K562 (cell line): ENCODE results near the gene TIMM17A. TPM values are rescaled to one million over a fixed set of nuclear protein-coding genes. Genes with fewer than 3 reads are reported as not detected.

Experiments used
- CBX8 ChIP-seq: fragments of 200-600 bp; sonication (generic); IDR thresholded peaks from 2 replicates; pipeline ENCODE4 v1.6.1; 2012; ENCODE audit warnings: borderline replicate concordance, mixed run types, low read depth, mild to moderate bottlenecking, moderate library complexity, mixed read lengths, low read length, control low read depth, inconsistent platforms; ENCODE audit not compliant: poor library complexity, severe bottlenecking; ENCODE audit errors: extremely low read depth
- DIDO1 ChIP-seq: fragments of 450-650 bp; IDR thresholded peaks from 2 replicates; pipeline ENCODE4 v1.6.1; 2016; ENCODE audit warnings: low read depth, missing biosample characterization, missing genetic modification characterization
- ETS2 ChIP-seq: IDR thresholded peaks from 2 replicates; pipeline ENCODE4 v1.6.1; 2016; ENCODE audit warnings: borderline replicate concordance, missing genetic modification characterization, mild to moderate bottlenecking, moderate library complexity, missing compliant biosample characterization; ENCODE audit not compliant: poor library complexity, severe bottlenecking
- GATAD2A ChIP-seq: fragments of 450-650 bp; IDR thresholded peaks from 2 replicates; pipeline ENCODE4 v1.6.1; 2017
- HOXB6 ChIP-seq: fragments of 250-450 bp; sonication (Bioruptor Pico); IDR thresholded peaks from 2 replicates; pipeline ENCODE4 v1.5.1; 2022; ENCODE audit warnings: mild to moderate bottlenecking, borderline replicate concordance
- KAT2B ChIP-seq: IDR thresholded peaks from one replicate; pipeline ENCODE4 v1.6.1; 2012; ENCODE audit warnings: low read depth, mild to moderate bottlenecking, control low read depth, inconsistent platforms, low read length, moderate library complexity
- LEF1 ChIP-seq: fragments of 450-650 bp; IDR thresholded peaks from 2 replicates; pipeline ENCODE4 v1.6.1; 2016; ENCODE audit warnings: mild to moderate bottlenecking
- MCM3 ChIP-seq: fragments of 450-650 bp; IDR thresholded peaks from 2 replicates; pipeline ENCODE4 v1.6.1; 2016
- MCM5 ChIP-seq: fragments of 450-650 bp; IDR thresholded peaks from 2 replicates; pipeline ENCODE4 v1.6.1; 2016; ENCODE audit warnings: low read depth
- MIER1 ChIP-seq: fragments of 450-650 bp; IDR thresholded peaks from 2 replicates; pipeline ENCODE4 v1.6.1; 2016; ENCODE audit warnings: antibody characterized with exemption, mild to moderate bottlenecking, low read depth
- NFIC ChIP-seq: fragments of 450-650 bp; IDR thresholded peaks from 2 replicates; pipeline ENCODE4 v1.6.1; 2017; ENCODE audit warnings: mild to moderate bottlenecking, inconsistent platforms
- NR1H2 ChIP-seq: sonication (generic); formaldehyde crosslinking; IDR thresholded peaks from 2 replicates; pipeline ENCODE4 v1.4.0; 2020; ENCODE audit warnings: mild to moderate bottlenecking, missing genetic modification reagents
- POLR2AphosphoS2 ChIP-seq: IDR thresholded peaks from 2 replicates; pipeline ENCODE4 v1.6.1; 2012; ENCODE audit warnings: low read length, improper control_type of control experiment
- SAP30 ChIP-seq: fragments of 200-600 bp; sonication (generic); IDR thresholded peaks from 2 replicates; pipeline ENCODE4 v1.6.1; 2012; ENCODE audit warnings: borderline replicate concordance, low read depth, mild to moderate bottlenecking, moderate library complexity, low read length, control low read depth, inconsistent platforms; ENCODE audit not compliant: insufficient read depth, poor library complexity, severe bottlenecking
- SLC30A9 ChIP-seq: fragments of 250-450 bp; sonication (Bioruptor Pico); IDR thresholded peaks from 2 replicates; pipeline ENCODE4 v1.8.0; 2022; ENCODE audit warnings: mild to moderate bottlenecking, moderate library complexity
- SMC3 ChIP-seq: conservative IDR thresholded peaks from 2 replicates; pipeline ENCODE4 v1.6.1; 2011; ENCODE audit warnings: low read depth, low read length, improper control_type of control experiment; ENCODE audit not compliant: insufficient read depth
- SREBF2 ChIP-seq: sonication (generic); formaldehyde crosslinking; IDR thresholded peaks from 2 replicates; pipeline ENCODE4 v1.4.0; 2020; ENCODE audit warnings: mild to moderate bottlenecking, missing genetic modification reagents
- SRSF7 ChIP-seq: fragments of 200-400 bp; formaldehyde crosslinking; optimal IDR thresholded peaks from 2 replicates; pipeline ENCODE3; 2017; ENCODE audit warnings: mild to moderate bottlenecking, low read depth, low read length
- TAF1 ChIP-seq: IDR thresholded peaks from 2 replicates; pipeline ENCODE4 v1.6.1; 2011; ENCODE audit warnings: mild to moderate bottlenecking, low read length, moderate library complexity; ENCODE audit not compliant: insufficient read depth, control insufficient read depth, severe bottlenecking; ENCODE audit errors: extremely low read depth
- TAL1 ChIP-seq: fragments of 450-650 bp; IDR thresholded peaks from 2 replicates; pipeline ENCODE4 v1.6.1; 2016; ENCODE audit warnings: mild to moderate bottlenecking
- TSC22D4 ChIP-seq: fragments of 450-650 bp; IDR thresholded peaks from 2 replicates; pipeline ENCODE4 v1.6.1; 2016; ENCODE audit warnings: missing genetic modification characterization, missing biosample characterization, control low read depth
- ZBTB1 ChIP-seq: sonication (generic); formaldehyde crosslinking; IDR thresholded peaks from 2 replicates; pipeline ENCODE4 v1.8.1; 2023; ENCODE audit warnings: missing genetic modification reagents, low read depth, mild to moderate bottlenecking, borderline replicate concordance
- ZFP36 ChIP-seq: fragments of 150-350 bp; IDR thresholded peaks from 2 replicates; pipeline ENCODE4 v1.6.1; 2018; ENCODE audit warnings: low read length, low read depth; ENCODE audit not compliant: partially characterized antibody
- ZKSCAN8 ChIP-seq: fragments of 200-800 bp; sonication (Bioruptor generic); IDR thresholded peaks from 2 replicates; pipeline ENCODE4 v1.6.1; 2016; ENCODE audit warnings: missing genetic modification characterization, missing compliant biosample characterization
- ZNF121 ChIP-seq: sonication (generic); formaldehyde crosslinking; conservative IDR thresholded peaks from 2 replicates; pipeline ENCODE4 v1.8.0; 2022; ENCODE audit warnings: missing genetic modification reagents
- ZNF408 ChIP-seq: fragments of 250-450 bp; sonication (Bioruptor Pico); IDR thresholded peaks from 2 replicates; pipeline ENCODE4 v1.4.0; 2020; ENCODE audit warnings: low read depth, mild to moderate bottlenecking, moderate library complexity
- ZNF436 ChIP-seq: fragments of 250-450, 450-650 bp; sonication (Bioruptor Pico); formaldehyde crosslinking; IDR thresholded peaks from 2 replicates; pipeline ENCODE4 v1.7.0; 2020; ENCODE audit warnings: mild to moderate bottlenecking
- polyA plus RNA-seq, 8 experiments: library from polyadenylated mRNA; depleted of rRNA in 4 of 8; stranded (reverse) in 5 of 8; unstranded in 3 of 8; fragments of >200 nt; fragmentation: Nextera tagmentation in 2 of 8; fragmentation: Illumina TruSeq in 1 of 8; extraction: Ambion mirVana in 2 of 8; extraction: Trizol in 1 of 8; gene quantifications; 2 replicates each; pipeline versions ENCODE4 v1.2.1 to v1.2.3, GENCODE V29; 2011 to 2014; ENCODE audit warnings: inconsistent platforms in 1 of 8, missing spikeins in 1 of 8
- total RNA-seq, 7 experiments: library from RNA; depleted of rRNA in 6 of 7; stranded (reverse); fragments of >200 nt in 6 of 7; fragmentation: Illumina TruSeq in 2 of 7; extraction: Trizol in 2 of 7; gene quantifications; 2 replicates each; pipeline versions ENCODE4 v1.2.1 to v1.2.3, GENCODE V29; 2011 to 2021; ENCODE audit warnings: low replicate concordance in 1 of 7
- TF ChIP-seq, protein P1 (sequence below): fragments of 250-450 bp; sonication (Bioruptor Pico); IDR thresholded peaks from 2 replicates; pipeline ENCODE4 v1.4.0; 2020; ENCODE audit warnings: mild to moderate bottlenecking

Gene TIMM17A
- total and polyA plus RNA-seq, 9 of the 15 experiments (the other 6 are each of a cell fraction or from before 2014, with no cell fraction given), result 116 to 744 (median 180) TPM

DNA sequence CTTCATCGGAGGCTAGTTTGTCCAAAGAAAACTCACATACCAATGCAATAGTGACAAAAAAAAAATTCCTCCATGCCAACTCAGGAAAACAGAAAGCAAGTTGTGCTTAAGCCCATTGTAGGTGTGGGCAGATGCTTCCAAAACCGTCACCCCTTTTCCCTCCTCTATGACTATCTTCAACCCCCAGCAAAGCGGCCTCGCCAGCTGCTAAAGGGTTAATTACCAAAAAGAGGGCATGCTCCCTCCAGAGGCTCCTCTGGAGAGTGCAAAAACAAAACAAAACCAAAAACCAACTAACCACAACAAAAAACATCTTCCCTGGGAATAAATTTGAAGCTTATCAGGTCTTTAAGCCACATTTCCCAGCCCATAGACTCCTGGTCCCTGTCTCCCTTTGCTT is 10.1 kb upstream of the TIMM17A start (continued):
- TF ChIP-seq DIDO1 (no peak), SLC30A9 (CRISPR knock-in tag) (no peak), HOXB6 (no peak), ZNF121 (CRISPR knock-in tag) (no peak), SRSF7 (no peak), SMC3 (peak; percentile 26; the same call in 1 of the 2 replicates), CBX8 (no peak), ETS2 (tag) (no peak), ZNF408 (CRISPR knock-in tag) (no peak), MIER1 (no peak), MCM3 (no peak), ZNF436 (CRISPR knock-in tag) (no peak), NR1H2 (CRISPR knock-in tag) (no peak), LEF1 (no peak), TAF1 (no peak), GATAD2A (peak; percentile 65; the same call in 1 of the 2 replicates), ZBTB1 (CRISPR knock-in tag) (no peak), TSC22D4 (tag) (no peak), POLR2AphosphoS2 (no peak), SAP30 (no peak), ZFP36 (no peak), SREBF2 (no peak), ZKSCAN8 (CRISPR knock-in tag) (no peak), TAL1 (no peak), MCM5 (no peak), NFIC (peak; percentile 23; the same call in 1 of the 2 replicates), KAT2B (no peak)
- TF ChIP-seq, protein P1, sequence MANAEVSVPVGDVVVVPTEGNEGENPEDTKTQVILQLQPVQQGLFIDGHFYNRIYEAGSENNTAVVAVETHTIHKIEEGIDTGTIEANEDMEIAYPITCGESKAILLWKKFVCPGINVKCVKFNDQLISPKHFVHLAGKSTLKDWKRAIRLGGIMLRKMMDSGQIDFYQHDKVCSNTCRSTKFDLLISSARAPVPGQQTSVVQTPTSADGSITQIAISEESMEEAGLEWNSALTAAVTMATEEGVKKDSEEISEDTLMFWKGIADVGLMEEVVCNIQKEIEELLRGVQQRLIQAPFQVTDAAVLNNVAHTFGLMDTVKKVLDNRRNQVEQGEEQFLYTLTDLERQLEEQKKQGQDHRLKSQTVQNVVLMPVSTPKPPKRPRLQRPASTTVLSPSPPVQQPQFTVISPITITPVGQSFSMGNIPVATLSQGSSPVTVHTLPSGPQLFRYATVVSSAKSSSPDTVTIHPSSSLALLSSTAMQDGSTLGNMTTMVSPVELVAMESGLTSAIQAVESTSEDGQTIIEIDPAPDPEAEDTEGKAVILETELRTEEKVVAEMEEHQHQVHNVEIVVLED (CRISPR knock-in tag), result no peak
